ENCODE results near the gene PLK5.
"Not testable (repeated sequence)": the region's sequence is repeated elsewhere in the genome, so short reads cannot be mapped to it uniquely, and the experiment has no call there.

DNA sequence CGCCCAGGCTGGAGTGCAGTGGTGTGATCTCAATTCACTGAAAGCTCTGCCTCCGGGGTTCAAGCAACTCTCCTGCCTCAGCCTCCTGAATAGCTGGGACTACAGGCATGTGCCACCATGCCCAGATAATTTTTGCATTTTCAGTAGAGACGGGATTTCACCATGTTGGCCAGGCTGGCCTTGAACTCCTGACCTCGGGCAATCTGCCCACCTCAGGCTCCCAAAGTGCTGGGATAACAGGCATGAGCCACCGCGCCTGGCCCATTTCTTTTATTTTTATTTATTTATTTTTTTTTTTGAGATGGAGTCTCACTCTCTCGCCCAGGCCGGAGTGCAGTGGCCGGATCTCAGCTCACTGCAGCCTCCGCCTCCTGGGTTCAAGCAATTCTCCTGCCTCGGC, 15.9 kb downstream of the PLK5 start:
- TF ChIP-seq GABPA (IDR thresholded peaks at IDR 0.05 in 1 of 2, conservative IDR thresholded peaks at IDR 0.05 in 1 of 2); RAD21 (IDR thresholded peaks at IDR 0.05); SP1 (IDR thresholded peaks at IDR 0.05): not testable (repeated sequence)
